ENCODE results near the gene TNFSF8.
A peak's percentile ranks its signal among the peaks of the same experiment; 100 is the strongest.

Gene TNFSF8

GRCh38 chr9:114935119-114935518 is 4.7 kb upstream of the TNFSF8 start:
- no peak for FAIRE-seq

- FAIRE-seq: no peak
Measured at GRCh38 chr9:114932502-114932901, 2.1 kb upstream of the TNFSF8 start.

GRCh38 chr9:114931407-114931806 is 1.0 kb upstream of the TNFSF8 start:
- FAIRE-seq: no peak

- no peak for FAIRE-seq
Measured at GRCh38 chr9:114929201-114929600, 1.2 kb downstream of the TNFSF8 start.

GRCh38 chr9:114928671-114929070 is 1.7 kb downstream of the TNFSF8 start:
- FAIRE-seq: no peak

GRCh38 chr9:114928136-114928535 is 2.3 kb downstream of the TNFSF8 start:
- FAIRE-seq: no peak

GRCh38 chr9:114925672-114926071 is 4.7 kb downstream of the TNFSF8 start:
- no peak for FAIRE-seq

- no peak for FAIRE-seq
Measured at GRCh38 chr9:114925039-114925438, 5.4 kb downstream of the TNFSF8 start.

- FAIRE-seq: no peak
Measured at GRCh38 chr9:114924327-114924726, 6.1 kb downstream of the TNFSF8 start.

- FAIRE-seq: no peak
Measured at GRCh38 chr9:114923918-114924317, 6.5 kb downstream of the TNFSF8 start.

- FAIRE-seq: no peak
Measured at GRCh38 chr9:114921171-114921570, 9.2 kb downstream of the TNFSF8 start.

- FAIRE-seq: no peak
Measured at GRCh38 chr9:114919611-114920010, 10.8 kb downstream of the TNFSF8 start.

- FAIRE-seq: no peak
Measured at GRCh38 chr9:114916481-114916880, 13.9 kb downstream of the TNFSF8 start.

GRCh38 chr9:114914139-114914538 is 16.3 kb downstream of the TNFSF8 start:
- FAIRE-seq: no peak

- no peak for FAIRE-seq
Measured at GRCh38 chr9:114913656-114914055, 16.7 kb downstream of the TNFSF8 start.

- no peak for FAIRE-seq
Measured at GRCh38 chr9:114913217-114913616, 17.2 kb downstream of the TNFSF8 start.

- peak; percentile 90 for FAIRE-seq
Measured at GRCh38 chr9:114911167-114911821, 19.1 kb downstream of the TNFSF8 start.

GRCh38 chr9:114910541-114910940 is 19.9 kb downstream of the TNFSF8 start:
- FAIRE-seq: no peak

- FAIRE-seq: no peak
Measured at GRCh38 chr9:114909661-114910060, 20.7 kb downstream of the TNFSF8 start.

GRCh38 chr9:114908805-114909448 is 21.5 kb downstream of the TNFSF8 start:
- no peak for FAIRE-seq

- peak; percentile 87 for FAIRE-seq
Measured at GRCh38 chr9:114908104-114908622, 22.2 kb downstream of the TNFSF8 start.

- FAIRE-seq: no peak
Measured at GRCh38 chr9:114906922-114907571, 23.3 kb downstream of the TNFSF8 start.

- FAIRE-seq: no peak
Measured at GRCh38 chr9:114905170-114905940, 25.0 kb downstream of the TNFSF8 start.

All from islet of Langerhans (tissue), 1 donor.